ENCODE measurements around the gene INHBE. TPM values are rescaled to one million over a fixed set of nuclear protein-coding genes. Genes with fewer than 3 reads are reported as not detected.
A peak's percentile ranks its signal among the peaks of the same experiment; 100 is the strongest.

The INHBE gene
- total and polyA plus RNA-seq, 4 donors = 17.6 to 181 (median 110) TPM

- no peaks in the 10 kb centered on the region for H3K9me3 ChIP-seq (ENCODE audit: control insufficient read depth in 4 of 4, low read length in 3 of 4)
- H3K9ac ChIP-seq (ENCODE audit: low read depth in 1 of 2, low read length in 2 of 2) = peak within 1 kb of the TSS; percentile 63 to 98
- peak within 1 kb of the TSS; percentile 90 to 93 for H3K27ac ChIP-seq (ENCODE audit: low read depth in 1 of 2, low read length in 2 of 2)
- WGBS = 29% methylated on average over 8 of the region's 8 CpGs
- H3K36me3 ChIP-seq (ENCODE audit: control insufficient read depth in 4 of 4, insufficient read depth in 3 of 4, low read depth in 1 of 4, low read length in 3 of 4) = no peaks in the 10 kb centered on the region
- H3K4me3 ChIP-seq (ENCODE audit: low read depth in 1 of 3, low read length in 3 of 3) = peak within 1 kb of the TSS; percentile 68 to 86 (median 75)
- TF ChIP-seq RAD21 (IDR thresholded peaks at IDR 0.05) = peak; percentile 47 to 66
- TF ChIP-seq, protein P1, sequence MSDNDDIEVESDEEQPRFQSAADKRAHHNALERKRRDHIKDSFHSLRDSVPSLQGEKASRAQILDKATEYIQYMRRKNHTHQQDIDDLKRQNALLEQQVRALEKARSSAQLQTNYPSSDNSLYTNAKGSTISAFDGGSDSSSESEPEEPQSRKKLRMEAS (IDR thresholded peaks at IDR 0.05) = peak; percentile 86
- TF ChIP-seq SP1 (IDR thresholded peaks at IDR 0.05) = peak; percentile 93
- TF ChIP-seq ZBTB33 (IDR thresholded peaks at IDR 0.05) = peak; percentile 93
- TF ChIP-seq FOXA1 (IDR thresholded peaks at IDR 0.05) = peak; percentile 58
- peak; percentile 54 to 76 for TF ChIP-seq EGR1 (IDR thresholded peaks at IDR 0.05; ENCODE audit: low read depth in 2 of 2)
- TF ChIP-seq FOXA2 (IDR thresholded peaks at IDR 0.05) = peak; percentile 17
- TF ChIP-seq, protein P2, sequence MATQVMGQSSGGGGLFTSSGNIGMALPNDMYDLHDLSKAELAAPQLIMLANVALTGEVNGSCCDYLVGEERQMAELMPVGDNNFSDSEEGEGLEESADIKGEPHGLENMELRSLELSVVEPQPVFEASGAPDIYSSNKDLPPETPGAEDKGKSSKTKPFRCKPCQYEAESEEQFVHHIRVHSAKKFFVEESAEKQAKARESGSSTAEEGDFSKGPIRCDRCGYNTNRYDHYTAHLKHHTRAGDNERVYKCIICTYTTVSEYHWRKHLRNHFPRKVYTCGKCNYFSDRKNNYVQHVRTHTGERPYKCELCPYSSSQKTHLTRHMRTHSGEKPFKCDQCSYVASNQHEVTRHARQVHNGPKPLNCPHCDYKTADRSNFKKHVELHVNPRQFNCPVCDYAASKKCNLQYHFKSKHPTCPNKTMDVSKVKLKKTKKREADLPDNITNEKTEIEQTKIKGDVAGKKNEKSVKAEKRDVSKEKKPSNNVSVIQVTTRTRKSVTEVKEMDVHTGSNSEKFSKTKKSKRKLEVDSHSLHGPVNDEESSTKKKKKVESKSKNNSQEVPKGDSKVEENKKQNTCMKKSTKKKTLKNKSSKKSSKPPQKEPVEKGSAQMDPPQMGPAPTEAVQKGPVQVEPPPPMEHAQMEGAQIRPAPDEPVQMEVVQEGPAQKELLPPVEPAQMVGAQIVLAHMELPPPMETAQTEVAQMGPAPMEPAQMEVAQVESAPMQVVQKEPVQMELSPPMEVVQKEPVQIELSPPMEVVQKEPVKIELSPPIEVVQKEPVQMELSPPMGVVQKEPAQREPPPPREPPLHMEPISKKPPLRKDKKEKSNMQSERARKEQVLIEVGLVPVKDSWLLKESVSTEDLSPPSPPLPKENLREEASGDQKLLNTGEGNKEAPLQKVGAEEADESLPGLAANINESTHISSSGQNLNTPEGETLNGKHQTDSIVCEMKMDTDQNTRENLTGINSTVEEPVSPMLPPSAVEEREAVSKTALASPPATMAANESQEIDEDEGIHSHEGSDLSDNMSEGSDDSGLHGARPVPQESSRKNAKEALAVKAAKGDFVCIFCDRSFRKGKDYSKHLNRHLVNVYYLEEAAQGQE (IDR thresholded peaks at IDR 0.05) = peak; percentile 85
- TF ChIP-seq RXRA (IDR thresholded peaks at IDR 0.05) = peak; percentile 86 to 97
- peak; percentile 86 for TF ChIP-seq TAF1 (conservative IDR thresholded peaks at IDR 0.05)
- peak; percentile 72 to 75 for TF ChIP-seq JUND (IDR thresholded peaks at IDR 0.05)
- TF ChIP-seq CTCF (IDR thresholded peaks at IDR 0.05; ENCODE audit: low read depth, low read length, missing input control) = no peak
- peak; percentile 75 for TF ChIP-seq NR2F2 (IDR thresholded peaks at IDR 0.05)
- TF ChIP-seq HNF4G (IDR thresholded peaks at IDR 0.05) = peak; percentile 74
- TF ChIP-seq HNF4A (conservative IDR thresholded peaks at IDR 0.05) = peak; percentile 90 to 94
- TF ChIP-seq, protein P3, sequence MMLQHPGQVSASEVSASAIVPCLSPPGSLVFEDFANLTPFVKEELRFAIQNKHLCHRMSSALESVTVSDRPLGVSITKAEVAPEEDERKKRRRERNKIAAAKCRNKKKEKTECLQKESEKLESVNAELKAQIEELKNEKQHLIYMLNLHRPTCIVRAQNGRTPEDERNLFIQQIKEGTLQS (IDR thresholded peaks at IDR 0.05) = no peak
- no peak for TF ChIP-seq GABPA (IDR thresholded peaks at IDR 0.05 in 1 of 2, conservative IDR thresholded peaks at IDR 0.05 in 1 of 2)
- TF ChIP-seq YY1 (IDR thresholded peaks at IDR 0.05) = peak; percentile 84
- H3K4me1 ChIP-seq (ENCODE audit: control insufficient read depth in 4 of 4, insufficient read depth in 4 of 4, low read length in 3 of 4) = peaks cover 0 to 30% (median 10%) of the 10 kb centered on the region in 4 donors
- no peaks in the 10 kb centered on the region for H3K27me3 ChIP-seq (ENCODE audit: control insufficient read depth in 4 of 4, insufficient read depth in 4 of 4, low read length in 3 of 4)
- DNase-seq (ENCODE audit: low spot score) = no peak
These were observed 20.4 kb upstream of the INHBE start, which contains the start of gene INHBC for GRCh38 chr12:57434517-57435223. Gene INHBC (plus strand): TSS chr12:57434784. CDS start chr12:57434887, 103 bp downstream.
